NCI-H1694 treated with DMSO at 0.1 percent for 48 hours (cell line): ENCODE measurements around the gene ZNF227.
A peak's percentile ranks its signal among the peaks of the same experiment; 100 is the strongest.
"Not testable (repeated sequence)": the region's sequence is repeated elsewhere in the genome, so short reads cannot be mapped to it uniquely, and the experiment has no call there.

Experiments used
- DNase-seq: peaks from one replicate; lab custom pipeline; 2025; lab: John Stamatoyannopoulos, UW

The ZNF227 gene

GRCh38 chr19:44212250-44212865 lies at the start of gene ZNF227:
Gene ZNF227 (plus strand): TSS chr19:44212532. CDS start chr19:44217793, 5,261 bp downstream.
- DNase-seq, result peak; percentile 86

- DNase-seq, result no peak
Observed at GRCh38 chr19:44163789-44164188, 48.5 kb upstream of the ZNF227 start.

GRCh38 chr19:44164327-44164672 lies 48.0 kb upstream of the ZNF227 start:
- DNase-seq, result no peak

GRCh38 chr19:44164673-44165512 lies 47.4 kb upstream of the ZNF227 start, which contains the start of gene ZNF226:
Gene ZNF226 (plus strand): TSS chr19:44165100. CDS start chr19:44170081, 4,981 bp downstream.
- DNase-seq, result peak; percentile 98

- not testable (repeated sequence) for DNase-seq
Observed at GRCh38 chr19:44170660-44171059, 41.7 kb upstream of the ZNF227 start.

- no peak for DNase-seq
Observed at GRCh38 chr19:44176590-44176989, 35.7 kb upstream of the ZNF227 start.

GRCh38 chr19:44180968-44181367 lies 31.4 kb upstream of the ZNF227 start:
- DNase-seq, result no peak

GRCh38 chr19:44182145-44182544 lies 30.2 kb upstream of the ZNF227 start:
- no peak for DNase-seq

- no peak for DNase-seq
Observed at GRCh38 chr19:44190020-44190419, 22.3 kb upstream of the ZNF227 start.

- no peak for DNase-seq
Observed at GRCh38 chr19:44192127-44192526, 20.2 kb upstream of the ZNF227 start.

GRCh38 chr19:44196772-44197171 lies 15.6 kb upstream of the ZNF227 start:
- DNase-seq, result no peak

- no peak for DNase-seq
Observed at GRCh38 chr19:44202470-44202869, 9.9 kb upstream of the ZNF227 start.

- DNase-seq, result no peak
Observed at GRCh38 chr19:44202974-44203373, 9.4 kb upstream of the ZNF227 start.

- DNase-seq, result not testable (repeated sequence)
Observed at GRCh38 chr19:44203877-44204276, 8.5 kb upstream of the ZNF227 start.

GRCh38 chr19:44204772-44205171 lies 7.6 kb upstream of the ZNF227 start:
- no peak for DNase-seq

- peak; percentile 88 for DNase-seq
Observed at GRCh38 chr19:44207126-44207803, 5.1 kb upstream of the ZNF227 start.

GRCh38 chr19:44212866-44213346 lies 574 bp downstream of the ZNF227 start:
- peak; percentile 24 for DNase-seq

GRCh38 chr19:44219926-44220325 lies 7.6 kb downstream of the ZNF227 start:
- DNase-seq, result not testable (repeated sequence)

- not testable (repeated sequence) for DNase-seq
Observed at GRCh38 chr19:44220761-44221160, 8.4 kb downstream of the ZNF227 start.

- not testable (repeated sequence) for DNase-seq
Observed at GRCh38 chr19:44221291-44221690, 9.0 kb downstream of the ZNF227 start.

GRCh38 chr19:44228318-44228717 lies 16.0 kb downstream of the ZNF227 start:
- DNase-seq, result no peak

GRCh38 chr19:44232867-44233266 lies 20.5 kb downstream of the ZNF227 start:
- no peak for DNase-seq

- DNase-seq, result no peak
Observed at GRCh38 chr19:44236384-44236783, 24.1 kb downstream of the ZNF227 start.
